ENCODE data around the gene TPD52L2.

TPD52L2 gene

GRCh38 chr20:63930971-63931553 lies 66.0 kb downstream of the TPD52L2 start:
- TF ChIP-seq ZNF274 (IDR thresholded peaks at IDR 0.05; ENCODE audit: low read depth, low read length) = no peak
- no peak overlapping the region for H3K4me3 ChIP-seq (ENCODE audit: low read length)

GRCh38 chr20:63931735-63932134 lies 66.7 kb downstream of the TPD52L2 start:
- H3K4me3 ChIP-seq (ENCODE audit: low read length) = no peak overlapping the region
- no peak for TF ChIP-seq ZNF274 (IDR thresholded peaks at IDR 0.05; ENCODE audit: low read depth, low read length)

GRCh38 chr20:63932606-63933160 lies 67.6 kb downstream of the TPD52L2 start:
- no peak for TF ChIP-seq ZNF274 (IDR thresholded peaks at IDR 0.05; ENCODE audit: low read depth, low read length)
- no peak overlapping the region for H3K4me3 ChIP-seq (ENCODE audit: low read length)

- TF ChIP-seq ZNF274 (IDR thresholded peaks at IDR 0.05; ENCODE audit: low read depth, low read length) = no peak
Observed at GRCh38 chr20:63933646-63934045, 68.6 kb downstream of the TPD52L2 start.

GRCh38 chr20:63934271-63935068 lies 69.4 kb downstream of the TPD52L2 start:
- no peak overlapping the region for H3K4me3 ChIP-seq (ENCODE audit: low read length)
- no peak for TF ChIP-seq ZNF274 (IDR thresholded peaks at IDR 0.05; ENCODE audit: low read depth, low read length)

More at GRCh38 chr20:63933646-63934045, 68.6 kb downstream of the TPD52L2 start:
- no peak overlapping the region for H3K4me3 ChIP-seq (ENCODE audit: low read length)

- H3K4me3 ChIP-seq (ENCODE audit: low read length) = no peak overlapping the region
- no peak for TF ChIP-seq ZNF274 (IDR thresholded peaks at IDR 0.05; ENCODE audit: low read depth, low read length)
Observed at GRCh38 chr20:63935447-63935846, 70.4 kb downstream of the TPD52L2 start.

- TF ChIP-seq ZNF274 (IDR thresholded peaks at IDR 0.05; ENCODE audit: low read depth, low read length) = no peak
- no peak overlapping the region for H3K4me3 ChIP-seq (ENCODE audit: low read length)
Observed at GRCh38 chr20:63937596-63937995, 72.5 kb downstream of the TPD52L2 start.

GRCh38 chr20:63939061-63939935 lies 74.2 kb downstream of the TPD52L2 start:
- no peak overlapping the region for H3K4me3 ChIP-seq (ENCODE audit: low read length)

GRCh38 chr20:63940071-63940471 lies 75.0 kb downstream of the TPD52L2 start:
- TF ChIP-seq ZNF274 (IDR thresholded peaks at IDR 0.05; ENCODE audit: low read depth, low read length) = no peak
- H3K4me3 ChIP-seq (ENCODE audit: low read length) = no peak overlapping the region

More at GRCh38 chr20:63939061-63939935, 74.2 kb downstream of the TPD52L2 start:
- no peak for TF ChIP-seq ZNF274 (IDR thresholded peaks at IDR 0.05; ENCODE audit: low read depth, low read length)

- no peak overlapping the region for H3K4me3 ChIP-seq (ENCODE audit: low read length)
- TF ChIP-seq ZNF274 (IDR thresholded peaks at IDR 0.05; ENCODE audit: low read depth, low read length) = no peak
Observed at GRCh38 chr20:63940472-63941266, 75.6 kb downstream of the TPD52L2 start.

All from GM08714 (cell line).